Liver (tissue), 9 donors: Measurements from ENCODE around the gene ANXA7. TPM values are rescaled to one million over a fixed set of nuclear protein-coding genes. Genes with fewer than 3 reads are reported as not detected.

ENCODE experiments used
- DNase-seq: peaks from one replicate; pipeline ENCODE4 v3.0.0-alpha.2; 2017; ENCODE audit warnings: low spot score
- H3K27ac ChIP-seq, 2 donors: one replicate each; pipeline ENCODE4 v1.7.0; 2013; ENCODE audit warnings: inconsistent platforms in 2 of 2, low read length in 2 of 2, control low read depth in 1 of 2, low read depth in 1 of 2, mild to moderate bottlenecking in 1 of 2
- H3K27me3 ChIP-seq, 4 donors: one replicate each; pipeline versions ENCODE4 v1.6.1 to v1.7.0; 2013; ENCODE audit warnings: low read length in 3 of 4, inconsistent platforms in 1 of 4, mild to moderate bottlenecking in 1 of 4, moderate library complexity in 1 of 4; ENCODE audit not compliant: control insufficient read depth in 4 of 4, insufficient read depth in 4 of 4
- H3K36me3 ChIP-seq, 4 donors: one replicate each; pipeline versions ENCODE4 v1.6.1 to v1.7.0; 2013; ENCODE audit warnings: low read length in 3 of 4, mild to moderate bottlenecking in 3 of 4, low read depth in 1 of 4, moderate library complexity in 1 of 4; ENCODE audit not compliant: control insufficient read depth in 4 of 4, insufficient read depth in 3 of 4
- H3K4me1 ChIP-seq, 4 donors: one replicate each; pipeline versions ENCODE4 v1.6.1 to v1.7.0; 2013; ENCODE audit warnings: low read length in 3 of 4, mild to moderate bottlenecking in 3 of 4, moderate library complexity in 1 of 4; ENCODE audit not compliant: control insufficient read depth in 4 of 4, insufficient read depth in 4 of 4
- H3K4me3 ChIP-seq, 3 donors: one replicate each; pipeline versions ENCODE4 v1.6.1 to v1.7.0; 2013; ENCODE audit warnings: low read length in 3 of 3, control low read depth in 1 of 3, low read depth in 1 of 3, mild to moderate bottlenecking in 1 of 3
- H3K9ac ChIP-seq, 2 donors: one replicate each; pipeline ENCODE4 v1.7.0; 2013; ENCODE audit warnings: low read length in 2 of 2, mild to moderate bottlenecking in 2 of 2, moderate library complexity in 2 of 2, control low read depth in 1 of 2, low read depth in 1 of 2
- H3K9me3 ChIP-seq, 4 donors: one replicate each; pipeline versions ENCODE4 v1.6.1 to v1.7.0; 2013; ENCODE audit warnings: low read length in 3 of 4; ENCODE audit not compliant: control insufficient read depth in 4 of 4
- EGR1 ChIP-seq, 2 donors: IDR thresholded peaks; 2 replicates each; pipeline ENCODE4 v1.6.1; 2016 to 2018; ENCODE audit warnings: antibody characterized with exemption in 2 of 2, low read depth in 2 of 2
- FOXA1 ChIP-seq: IDR thresholded peaks from 2 replicates; pipeline ENCODE4 v1.6.1; 2016; ENCODE audit warnings: antibody characterized with exemption
- FOXA2 ChIP-seq: IDR thresholded peaks from 2 replicates; pipeline ENCODE4 v1.6.1; 2016; ENCODE audit warnings: antibody characterized with exemption
- GABPA ChIP-seq, 2 donors: IDR thresholded peaks in 1 of 2; conservative IDR thresholded peaks in 1 of 2; 2 replicates each; pipeline ENCODE4 v1.6.1; 2016; ENCODE audit warnings: antibody characterized with exemption in 2 of 2, mild to moderate bottlenecking in 1 of 2, moderate library complexity in 1 of 2
- HNF4A ChIP-seq, 2 donors: conservative IDR thresholded peaks; 2 replicates each; pipeline ENCODE4 v1.6.1; 2016; ENCODE audit warnings: antibody characterized with exemption in 2 of 2, mild to moderate bottlenecking in 2 of 2
- HNF4G ChIP-seq: IDR thresholded peaks from 2 replicates; pipeline ENCODE4 v1.6.1; 2016; ENCODE audit warnings: antibody characterized with exemption
- JUND ChIP-seq, 2 donors: IDR thresholded peaks; 2 replicates each; pipeline ENCODE4 v1.6.1; 2016; ENCODE audit warnings: antibody characterized with exemption in 2 of 2
- NR2F2 ChIP-seq: IDR thresholded peaks from 2 replicates; pipeline ENCODE4 v1.6.1; 2016; ENCODE audit warnings: antibody characterized with exemption
- RAD21 ChIP-seq, 2 donors: IDR thresholded peaks; 2 replicates each; pipeline ENCODE4 v1.6.1; 2016; ENCODE audit warnings: antibody characterized with exemption in 2 of 2, mild to moderate bottlenecking in 2 of 2
- RXRA ChIP-seq, 2 donors: IDR thresholded peaks; 2 replicates each; pipeline ENCODE4 v1.6.1; 2017 to 2018; ENCODE audit warnings: antibody characterized with exemption in 2 of 2, mild to moderate bottlenecking in 1 of 2
- SP1 ChIP-seq: IDR thresholded peaks from 2 replicates; pipeline ENCODE4 v1.6.1; 2018; ENCODE audit warnings: antibody characterized with exemption, mild to moderate bottlenecking
- TAF1 ChIP-seq: conservative IDR thresholded peaks from 2 replicates; pipeline ENCODE4 v1.6.1; 2016; ENCODE audit warnings: antibody characterized with exemption, mild to moderate bottlenecking
- YY1 ChIP-seq: IDR thresholded peaks from 2 replicates; pipeline ENCODE4 v1.6.1; 2016; ENCODE audit warnings: antibody characterized with exemption, mild to moderate bottlenecking
- WGBS: extraction: QIAGEN DNeasy Blood & Tissue Kit; methylation state at CpG from one replicate; pipeline ENCODE4 v1.1.7; 2013; 5-methylcytosine and 5-hydroxymethylcytosine counted together
- polyA plus RNA-seq, 2 donors: library from polyadenylated mRNA; stranded (reverse) in 1 of 2; unstranded in 1 of 2; fragments of 200-250 nt in 1 of 2; fragments of >200 nt in 1 of 2; fragmentation: Nextera tagmentation in 1 of 2; extraction: Ambion mirVana in 1 of 2; gene quantifications; one replicate each; pipeline versions ENCODE4 v1.2.1 to v1.2.3, GENCODE V29; 2013 to 2015
- total RNA-seq, 2 donors: library from RNA; depleted of rRNA; stranded (reverse); fragments of >200 nt; gene quantifications; one replicate each; pipeline ENCODE4 v1.2.3, GENCODE V29; 2014
- TF ChIP-seq, protein P1 (sequence below): IDR thresholded peaks from 2 replicates; pipeline ENCODE4 v1.6.1; 2016; ENCODE audit warnings: antibody characterized with exemption
- TF ChIP-seq, protein P2 (sequence below): fragments of 150-350 bp; IDR thresholded peaks from 2 replicates; pipeline ENCODE4 v1.5.1; 2017; ENCODE audit warnings: improper control_type of control experiment, low read depth, low read length; ENCODE audit not compliant: missing input control
- TF ChIP-seq, protein P3 (sequence below): IDR thresholded peaks from 2 replicates; pipeline ENCODE4 v1.6.1; 2016; ENCODE audit warnings: antibody characterized with exemption
- TF ChIP-seq, protein P4 (sequence below): IDR thresholded peaks from 2 replicates; pipeline ENCODE4 v1.6.1; 2016; ENCODE audit warnings: antibody characterized with exemption
- TF ChIP-seq, protein P5 (sequence below): IDR thresholded peaks from 2 replicates; pipeline ENCODE4 v1.6.1; 2016; ENCODE audit warnings: antibody characterized with exemption, mild to moderate bottlenecking
- donor health status: healthy.
- donor health status: healthy.
- donor health status: healthy.
- donor health status: healthy.
- donor health status: healthy.

Gene ANXA7
- total and polyA plus RNA-seq, 4 donors, result 71.6 to 93.4 (median 90.0) TPM

DNA sequence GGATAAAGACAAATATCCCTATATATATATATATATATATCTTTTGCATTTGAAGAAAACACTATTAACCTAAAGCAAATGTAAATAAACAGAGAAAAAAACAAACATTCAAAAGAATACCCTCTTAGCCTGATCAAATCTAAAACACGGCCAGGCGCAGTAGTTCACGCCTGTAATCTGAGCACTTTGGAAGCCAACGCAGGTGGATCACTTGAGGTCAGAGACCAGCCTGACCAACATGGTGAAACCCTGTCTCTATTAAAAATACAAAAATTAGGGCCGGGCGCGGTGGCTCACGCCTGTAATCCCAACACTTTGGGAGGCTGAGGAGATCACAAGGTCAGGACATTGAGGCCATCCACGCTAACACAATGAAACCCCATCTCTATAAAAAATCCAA, 9.2 kb downstream of the ANXA7 start (continued):
- TF ChIP-seq GABPA (IDR thresholded peaks at IDR 0.05 in 1 of 2, conservative IDR thresholded peaks at IDR 0.05 in 1 of 2), result no peak
- TF ChIP-seq RXRA (IDR thresholded peaks at IDR 0.05), result no peak
- TF ChIP-seq FOXA2, result no peak
- no peak for TF ChIP-seq TAF1
- no peak for TF ChIP-seq JUND (IDR thresholded peaks at IDR 0.05)

DNA sequence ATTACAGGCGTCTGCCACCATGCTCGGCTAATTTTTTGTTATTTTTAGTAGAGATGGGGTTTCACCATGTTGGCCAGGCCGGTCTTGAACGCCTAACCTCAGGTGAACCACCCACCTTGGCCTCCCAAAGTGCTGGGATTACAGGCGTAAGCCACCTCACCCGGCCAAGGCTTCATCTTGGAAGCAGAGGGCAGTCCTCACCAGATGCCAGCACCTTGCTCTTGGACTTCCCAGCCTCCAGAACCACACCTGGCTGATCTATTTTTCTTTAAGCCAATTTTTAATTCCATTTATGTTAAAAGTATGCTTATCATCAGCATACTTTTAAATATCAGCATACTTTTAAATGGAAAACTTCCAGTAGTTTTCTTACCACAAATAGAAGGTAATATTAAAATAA, 12.2 kb downstream of the ANXA7 start:
- H3K36me3 ChIP-seq, result peaks cover 6 to 15% (median 11%) of the 10 kb centered on the region in 4 donors
- H3K27me3 ChIP-seq, result no peaks in the 10 kb centered on the region
- no peak for TF ChIP-seq FOXA1
- TF ChIP-seq RXRA (IDR thresholded peaks at IDR 0.05), result no peak
- no peak for TF ChIP-seq TAF1
- TF ChIP-seq JUND (IDR thresholded peaks at IDR 0.05), result no peak
- TF ChIP-seq, protein P1, sequence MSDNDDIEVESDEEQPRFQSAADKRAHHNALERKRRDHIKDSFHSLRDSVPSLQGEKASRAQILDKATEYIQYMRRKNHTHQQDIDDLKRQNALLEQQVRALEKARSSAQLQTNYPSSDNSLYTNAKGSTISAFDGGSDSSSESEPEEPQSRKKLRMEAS, result no peak
- TF ChIP-seq, protein P2, sequence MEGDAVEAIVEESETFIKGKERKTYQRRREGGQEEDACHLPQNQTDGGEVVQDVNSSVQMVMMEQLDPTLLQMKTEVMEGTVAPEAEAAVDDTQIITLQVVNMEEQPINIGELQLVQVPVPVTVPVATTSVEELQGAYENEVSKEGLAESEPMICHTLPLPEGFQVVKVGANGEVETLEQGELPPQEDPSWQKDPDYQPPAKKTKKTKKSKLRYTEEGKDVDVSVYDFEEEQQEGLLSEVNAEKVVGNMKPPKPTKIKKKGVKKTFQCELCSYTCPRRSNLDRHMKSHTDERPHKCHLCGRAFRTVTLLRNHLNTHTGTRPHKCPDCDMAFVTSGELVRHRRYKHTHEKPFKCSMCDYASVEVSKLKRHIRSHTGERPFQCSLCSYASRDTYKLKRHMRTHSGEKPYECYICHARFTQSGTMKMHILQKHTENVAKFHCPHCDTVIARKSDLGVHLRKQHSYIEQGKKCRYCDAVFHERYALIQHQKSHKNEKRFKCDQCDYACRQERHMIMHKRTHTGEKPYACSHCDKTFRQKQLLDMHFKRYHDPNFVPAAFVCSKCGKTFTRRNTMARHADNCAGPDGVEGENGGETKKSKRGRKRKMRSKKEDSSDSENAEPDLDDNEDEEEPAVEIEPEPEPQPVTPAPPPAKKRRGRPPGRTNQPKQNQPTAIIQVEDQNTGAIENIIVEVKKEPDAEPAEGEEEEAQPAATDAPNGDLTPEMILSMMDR, result no peak
- no peak for TF ChIP-seq FOXA2
- TF ChIP-seq HNF4G, result no peak
- TF ChIP-seq RAD21 (IDR thresholded peaks at IDR 0.05), result no peak
- TF ChIP-seq HNF4A (conservative IDR thresholded peaks at IDR 0.05), result no peak
- TF ChIP-seq, protein P3, sequence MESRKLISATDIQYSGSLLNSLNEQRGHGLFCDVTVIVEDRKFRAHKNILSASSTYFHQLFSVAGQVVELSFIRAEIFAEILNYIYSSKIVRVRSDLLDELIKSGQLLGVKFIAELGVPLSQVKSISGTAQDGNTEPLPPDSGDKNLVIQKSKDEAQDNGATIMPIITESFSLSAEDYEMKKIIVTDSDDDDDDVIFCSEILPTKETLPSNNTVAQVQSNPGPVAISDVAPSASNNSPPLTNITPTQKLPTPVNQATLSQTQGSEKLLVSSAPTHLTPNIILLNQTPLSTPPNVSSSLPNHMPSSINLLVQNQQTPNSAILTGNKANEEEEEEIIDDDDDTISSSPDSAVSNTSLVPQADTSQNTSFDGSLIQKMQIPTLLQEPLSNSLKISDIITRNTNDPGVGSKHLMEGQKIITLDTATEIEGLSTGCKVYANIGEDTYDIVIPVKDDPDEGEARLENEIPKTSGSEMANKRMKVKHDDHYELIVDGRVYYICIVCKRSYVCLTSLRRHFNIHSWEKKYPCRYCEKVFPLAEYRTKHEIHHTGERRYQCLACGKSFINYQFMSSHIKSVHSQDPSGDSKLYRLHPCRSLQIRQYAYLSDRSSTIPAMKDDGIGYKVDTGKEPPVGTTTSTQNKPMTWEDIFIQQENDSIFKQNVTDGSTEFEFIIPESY, result no peak
- no peak for TF ChIP-seq YY1
- TF ChIP-seq NR2F2, result no peak
- TF ChIP-seq SP1, result no peak
- TF ChIP-seq EGR1 (IDR thresholded peaks at IDR 0.05; ENCODE audit: low read depth in 2 of 2), result no peak
- TF ChIP-seq, protein P4, sequence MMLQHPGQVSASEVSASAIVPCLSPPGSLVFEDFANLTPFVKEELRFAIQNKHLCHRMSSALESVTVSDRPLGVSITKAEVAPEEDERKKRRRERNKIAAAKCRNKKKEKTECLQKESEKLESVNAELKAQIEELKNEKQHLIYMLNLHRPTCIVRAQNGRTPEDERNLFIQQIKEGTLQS, result no peak
- TF ChIP-seq, protein P5, sequence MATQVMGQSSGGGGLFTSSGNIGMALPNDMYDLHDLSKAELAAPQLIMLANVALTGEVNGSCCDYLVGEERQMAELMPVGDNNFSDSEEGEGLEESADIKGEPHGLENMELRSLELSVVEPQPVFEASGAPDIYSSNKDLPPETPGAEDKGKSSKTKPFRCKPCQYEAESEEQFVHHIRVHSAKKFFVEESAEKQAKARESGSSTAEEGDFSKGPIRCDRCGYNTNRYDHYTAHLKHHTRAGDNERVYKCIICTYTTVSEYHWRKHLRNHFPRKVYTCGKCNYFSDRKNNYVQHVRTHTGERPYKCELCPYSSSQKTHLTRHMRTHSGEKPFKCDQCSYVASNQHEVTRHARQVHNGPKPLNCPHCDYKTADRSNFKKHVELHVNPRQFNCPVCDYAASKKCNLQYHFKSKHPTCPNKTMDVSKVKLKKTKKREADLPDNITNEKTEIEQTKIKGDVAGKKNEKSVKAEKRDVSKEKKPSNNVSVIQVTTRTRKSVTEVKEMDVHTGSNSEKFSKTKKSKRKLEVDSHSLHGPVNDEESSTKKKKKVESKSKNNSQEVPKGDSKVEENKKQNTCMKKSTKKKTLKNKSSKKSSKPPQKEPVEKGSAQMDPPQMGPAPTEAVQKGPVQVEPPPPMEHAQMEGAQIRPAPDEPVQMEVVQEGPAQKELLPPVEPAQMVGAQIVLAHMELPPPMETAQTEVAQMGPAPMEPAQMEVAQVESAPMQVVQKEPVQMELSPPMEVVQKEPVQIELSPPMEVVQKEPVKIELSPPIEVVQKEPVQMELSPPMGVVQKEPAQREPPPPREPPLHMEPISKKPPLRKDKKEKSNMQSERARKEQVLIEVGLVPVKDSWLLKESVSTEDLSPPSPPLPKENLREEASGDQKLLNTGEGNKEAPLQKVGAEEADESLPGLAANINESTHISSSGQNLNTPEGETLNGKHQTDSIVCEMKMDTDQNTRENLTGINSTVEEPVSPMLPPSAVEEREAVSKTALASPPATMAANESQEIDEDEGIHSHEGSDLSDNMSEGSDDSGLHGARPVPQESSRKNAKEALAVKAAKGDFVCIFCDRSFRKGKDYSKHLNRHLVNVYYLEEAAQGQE, result no peak
- no peak for TF ChIP-seq GABPA (IDR thresholded peaks at IDR 0.05 in 1 of 2, conservative IDR thresholded peaks at IDR 0.05 in 1 of 2)
- H3K9ac ChIP-seq, result no peak overlapping the region
- peaks cover 0 to 1% (median 0%) of the 10 kb centered on the region in 4 donors for H3K4me1 ChIP-seq
- no peak for DNase-seq
- H3K9me3 ChIP-seq, result no peaks in the 10 kb centered on the region
- 96% methylated on average over 6 of the region's 6 CpGs for WGBS
- no peak overlapping the region for H3K4me3 ChIP-seq
- H3K27ac ChIP-seq, result no peak overlapping the region
